SK-N-MC (cell line): ENCODE data around the gene CACNA1S.

Experiments used
- DNase-seq: peaks from one replicate; pipeline ENCODE4 v3.0.0-alpha.2; 2011; ENCODE audit warnings: low read depth, low spot score
- H3K27ac ChIP-seq: fragments of 200-600 bp; sonication (generic); 2 replicates; pipeline ENCODE4 v1.5.1; 2016; ENCODE audit warnings: mixed run types
- H3K36me3 ChIP-seq: fragments of 200-600 bp; sonication (generic); 2 replicates; pipeline ENCODE4 v1.6.1; 2017; ENCODE audit warnings: antibody characterized with exemption, low read length, mixed read lengths; ENCODE audit not compliant: insufficient read depth
- H3K4me3 ChIP-seq: fragments of 200-600 bp; sonication (generic); 2 replicates; pipeline ENCODE4 v1.5.1; 2016
- H3K9ac ChIP-seq: fragments of 200-600 bp; sonication (generic); 2 replicates; pipeline ENCODE4 v1.8.0; 2017; ENCODE audit warnings: mixed run types, mixed read lengths; ENCODE audit not compliant: insufficient read length
- H3K9me3 ChIP-seq: fragments of 200-600 bp; sonication (generic); 2 replicates; pipeline ENCODE4 v1.6.1; 2017; ENCODE audit warnings: low read depth, mild to moderate bottlenecking, antibody characterized with exemption, low read length, moderate library complexity, mixed read lengths
- EZH2 ChIP-seq: fragments of 200-600 bp; sonication (generic); IDR thresholded peaks from one replicate; pipeline ENCODE4 v1.6.1; 2017; ENCODE audit warnings: antibody characterized with exemption
- FOXP2 ChIP-seq: optimal IDR thresholded peaks from 2 replicates; pipeline ENCODE3; 2011; ENCODE audit warnings: mild to moderate bottlenecking, moderate library complexity; ENCODE audit not compliant: insufficient read depth; ENCODE audit errors: extremely low read length, control extremely low read depth
- POLR2AphosphoS5 ChIP-seq: IDR thresholded peaks from 2 replicates; pipeline ENCODE4 v1.6.1; 2012; ENCODE audit warnings: mild to moderate bottlenecking, low read depth, low read length, borderline replicate concordance

The CACNA1S gene

DNA sequence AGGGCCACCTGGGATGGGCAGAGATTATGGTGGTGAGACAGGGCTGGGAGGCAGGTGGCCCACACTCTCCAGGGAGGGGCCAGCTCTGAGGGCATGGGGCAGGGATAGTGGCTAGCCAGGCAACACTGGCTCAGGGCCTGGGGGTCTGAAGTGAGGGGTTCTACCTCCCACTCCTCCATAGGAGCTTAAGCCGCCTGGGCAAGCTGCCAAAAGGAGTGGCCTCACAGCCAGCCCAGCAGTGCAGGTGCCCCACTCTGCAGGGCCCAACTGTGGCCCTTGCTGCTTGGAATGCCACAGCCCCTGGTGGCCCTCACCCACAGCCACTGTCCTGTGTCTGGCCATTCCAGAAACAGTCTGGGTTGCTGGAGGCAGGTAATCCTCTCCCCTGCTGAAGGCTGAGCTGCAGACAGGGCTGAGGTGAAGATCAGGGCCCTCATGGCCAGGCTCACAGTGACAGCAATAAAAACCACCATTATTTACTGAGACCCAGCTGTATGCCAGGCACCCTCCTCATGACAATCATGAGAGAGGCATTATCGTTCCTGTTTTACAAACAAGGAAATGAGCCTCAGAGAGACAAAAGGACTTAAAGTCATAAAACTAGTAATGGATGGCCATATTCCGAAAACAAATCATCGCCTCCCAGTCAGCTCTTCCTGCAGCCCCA lies 119.7 kb downstream of the CACNA1S start:
- Histone ChIP-seq H3K4me3 (no peak overlapping the region), H3K36me3 (no peaks in the 10 kb centered on the region), H3K9me3 (no peaks in the 10 kb centered on the region), H3K27ac (no peak overlapping the region), H3K9ac (no peak overlapping the region)
- no peak for TF ChIP-seq POLR2AphosphoS5
- TF ChIP-seq EZH2: no peak
- no peak for TF ChIP-seq FOXP2
- no peak for DNase-seq

DNA sequence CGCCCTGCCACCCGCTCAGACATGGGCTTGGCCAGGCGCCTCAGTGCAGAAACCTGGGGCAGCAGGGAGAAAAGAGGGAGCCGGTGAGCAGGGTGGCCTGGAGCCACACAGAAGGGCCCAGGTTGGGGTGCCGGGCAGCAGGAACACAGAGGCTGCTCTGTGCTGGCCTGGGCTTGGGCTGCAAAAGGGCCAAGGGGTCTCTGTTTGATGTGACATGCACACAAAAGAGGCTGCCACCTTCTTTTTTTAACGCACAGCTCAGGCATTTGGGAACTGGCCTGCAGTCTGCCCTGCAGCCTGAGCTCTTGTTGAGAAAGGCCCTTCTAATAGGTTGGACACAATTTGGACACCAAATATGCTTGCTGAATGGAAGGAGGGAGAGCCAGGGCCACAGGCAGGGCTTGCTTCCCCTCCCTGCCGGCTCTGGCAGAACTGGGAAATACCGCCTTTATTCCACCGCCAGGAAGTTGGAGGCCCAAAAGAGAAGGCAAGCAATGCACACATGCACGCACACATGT lies 121.1 kb downstream of the CACNA1S start:
- H3K4me3 ChIP-seq: no peak overlapping the region
- DNase-seq: no peak
- no peak overlapping the region for H3K27ac ChIP-seq
- no peaks in the 10 kb centered on the region for H3K9me3 ChIP-seq
- no peaks in the 10 kb centered on the region for H3K36me3 ChIP-seq
- TF ChIP-seq POLR2AphosphoS5: no peak
- no peak for TF ChIP-seq EZH2
- TF ChIP-seq FOXP2: no peak
- H3K9ac ChIP-seq: no peak overlapping the region

DNA sequence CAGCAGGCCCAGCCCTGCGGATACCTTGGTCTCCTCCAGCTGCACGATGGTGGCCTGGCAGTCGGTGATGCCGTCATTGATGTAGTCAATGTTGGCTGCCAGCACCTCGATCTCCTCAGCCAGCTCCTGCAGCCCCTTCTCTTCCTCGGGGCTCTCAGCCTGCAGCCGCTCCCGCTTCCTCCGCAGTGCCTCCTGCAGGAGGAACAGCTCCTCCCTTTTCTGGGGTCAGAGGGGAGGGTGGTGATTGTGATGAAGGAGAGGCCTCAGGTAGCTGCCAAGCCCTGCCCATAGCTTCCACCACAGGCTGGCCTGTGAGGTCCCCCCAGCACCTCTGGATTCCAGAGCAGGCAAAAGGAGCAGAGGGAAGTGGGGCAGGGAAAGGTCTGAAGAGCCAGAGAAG lies 122.1 kb downstream of the CACNA1S start:
- no peak overlapping the region for H3K4me3 ChIP-seq
- H3K9me3 ChIP-seq: no peaks in the 10 kb centered on the region
- no peak overlapping the region for H3K9ac ChIP-seq
- H3K36me3 ChIP-seq: no peaks in the 10 kb centered on the region
- DNase-seq: no peak
- TF ChIP-seq POLR2AphosphoS5: no peak
- no peak for TF ChIP-seq FOXP2
- TF ChIP-seq EZH2: no peak
- no peak overlapping the region for H3K27ac ChIP-seq
